ENCODE data around the gene IL22RA2.

GRCh38 chr6:137112067-137112355, 61.4 kb downstream of the IL22RA2 start:
- no peak for TF ChIP-seq EP300 (IDR thresholded peaks at IDR 0.05)
- TF ChIP-seq POLR2AphosphoS5 (IDR thresholded peaks at IDR 0.05), result no peak
- TF ChIP-seq POLR2A (IDR thresholded peaks at IDR 0.05; ENCODE audit: low read depth), result no peak
